Neural cell (in vitro differentiated cells): ENCODE results near the gene TGM4. TPM values are rescaled to one million over a fixed set of nuclear protein-coding genes. Genes with fewer than 3 reads are reported as not detected.

Source experiments
- H2AFZ ChIP-seq: fragments of 200-600, 300-800 bp; sonication (generic), shearing (Covaris generic); 2 replicates; pipeline ENCODE4 v1.6.0; 2014; ENCODE audit warnings: low read depth, mild to moderate bottlenecking, antibody characterized with exemption, low read length, moderate library complexity
- H3F3A ChIP-seq: fragments of 200-600 bp; shearing (Covaris generic); 2 replicates; pipeline ENCODE4 v1.6.1; 2016; ENCODE audit warnings: mild to moderate bottlenecking, moderate library complexity, mixed read lengths, antibody characterized with exemption, low read length; ENCODE audit not compliant: insufficient read depth, poor library complexity, severe bottlenecking
- H3K27ac ChIP-seq: fragments of 200-600, 300-800 bp; sonication (generic), shearing (Covaris generic); 2 replicates; pipeline ENCODE4 v1.5.1; 2014; ENCODE audit warnings: mild to moderate bottlenecking, low read length, moderate library complexity
- H3K27me3 ChIP-seq: fragments of 300-800, 200-600 bp; sonication (generic), shearing (Covaris generic); 2 replicates; pipeline ENCODE4 v1.6.0; 2014; ENCODE audit warnings: mild to moderate bottlenecking, low read depth, low read length, moderate library complexity; ENCODE audit not compliant: insufficient read depth
- H3K36me3 ChIP-seq: fragments of 300-800, 200-600 bp; sonication (generic), shearing (Covaris generic); 2 replicates; pipeline ENCODE4 v1.5.1; 2014; ENCODE audit warnings: mild to moderate bottlenecking, antibody characterized with exemption, low read length, moderate library complexity; ENCODE audit not compliant: insufficient read depth
- H3K4me2 ChIP-seq: fragments of 300-800, 200-600 bp; sonication (generic), shearing (Covaris generic); 2 replicates; pipeline ENCODE4 v1.6.0; 2014; ENCODE audit warnings: mild to moderate bottlenecking, low read length
- H3K4me3 ChIP-seq: fragments of 300-800, 200-600 bp; sonication (generic), shearing (Covaris generic); 2 replicates; pipeline ENCODE4 v1.5.1; 2014; ENCODE audit warnings: mild to moderate bottlenecking, low read length, moderate library complexity
- H3K79me2 ChIP-seq: fragments of 200-600 bp; shearing (Covaris generic); replicated peaks from 2 replicates; pipeline ENCODE4 v1.6.0; 2014; ENCODE audit warnings: mild to moderate bottlenecking, low read length, moderate library complexity; ENCODE audit not compliant: insufficient read depth
- H3K9ac ChIP-seq: fragments of 300-800, 200-600 bp; sonication (generic), shearing (Covaris generic); 2 replicates; pipeline ENCODE4 v1.6.1; 2016; ENCODE audit warnings: mild to moderate bottlenecking, low read length, mixed read lengths
- H3K9me2 ChIP-seq: fragments of 200-600 bp; shearing (Covaris generic); 2 replicates; pipeline ENCODE4 v1.6.1; 2016; ENCODE audit warnings: mild to moderate bottlenecking, low read length, mixed read lengths; ENCODE audit not compliant: insufficient read depth
- H3K9me3 ChIP-seq: fragments of 200-600, 300-800 bp; sonication (generic), shearing (Covaris generic); 2 replicates; pipeline ENCODE4 v1.6.1; 2016; ENCODE audit warnings: mild to moderate bottlenecking, mixed run types, low read length, moderate library complexity, mixed read lengths
- H4K20me1 ChIP-seq: fragments of 200-600 bp; shearing (Covaris generic); 2 replicates; pipeline ENCODE4 v1.6.1; 2016; ENCODE audit warnings: mild to moderate bottlenecking, mixed run types; ENCODE audit not compliant: insufficient read depth
- EP300 ChIP-seq: fragments of 450-650 bp; conservative IDR thresholded peaks from 2 replicates; pipeline ENCODE4 v1.6.1; 2014; ENCODE audit warnings: antibody characterized with exemption, mild to moderate bottlenecking, moderate library complexity; ENCODE audit not compliant: poor library complexity, severe bottlenecking
- EZH2 ChIP-seq: fragments of 200-600, 300-800 bp; shearing (Covaris generic), sonication (generic); IDR thresholded peaks from 2 replicates; pipeline ENCODE4 v1.6.1; 2014; ENCODE audit warnings: antibody characterized with exemption, low read length, borderline replicate concordance, mild to moderate bottlenecking; ENCODE audit not compliant: insufficient read depth, poor library complexity, severe bottlenecking
- MXI1 ChIP-seq: fragments of 450-650 bp; conservative IDR thresholded peaks from 2 replicates; pipeline ENCODE4 v1.6.1; 2014; ENCODE audit warnings: antibody characterized with exemption, mild to moderate bottlenecking; ENCODE audit not compliant: poor library complexity, severe bottlenecking
- POLR2AphosphoS5 ChIP-seq: IDR thresholded peaks from 2 replicates; pipeline ENCODE4 v1.6.1; 2012
- RAD21 ChIP-seq: fragments of 450-650 bp; conservative IDR thresholded peaks from 2 replicates; pipeline ENCODE4 v1.6.1; 2014; ENCODE audit warnings: antibody characterized with exemption, mild to moderate bottlenecking, moderate library complexity
- REST ChIP-seq: IDR thresholded peaks from 2 replicates; pipeline ENCODE4 v1.6.1; 2012; ENCODE audit warnings: borderline replicate concordance
- SMC3 ChIP-seq: fragments of 450-650 bp; conservative IDR thresholded peaks from 2 replicates; pipeline ENCODE4 v1.6.1; 2014; ENCODE audit warnings: antibody characterized with exemption, mild to moderate bottlenecking, moderate library complexity; ENCODE audit not compliant: poor library complexity
- TAF1 ChIP-seq: IDR thresholded peaks from 2 replicates; pipeline ENCODE4 v1.6.1; 2012; ENCODE audit warnings: low read depth
- polyA minus RNA-seq: library from RNA; depleted of rRNA, polyadenylated mRNA; stranded (reverse); fragments of >200 nt; gene quantifications from 2 replicates; pipeline ENCODE4 v1.2.3, GENCODE V29; 2014
- polyA plus RNA-seq: library from polyadenylated mRNA; depleted of rRNA; stranded (reverse); fragments of >200 nt; gene quantifications from 2 replicates; pipeline ENCODE4 v1.2.3, GENCODE V29; 2014
- TF ChIP-seq, protein P1 (sequence below): fragments of 450-650 bp; IDR thresholded peaks from 2 replicates; pipeline ENCODE4 v1.5.1; 2014; ENCODE audit warnings: antibody characterized with exemption, mild to moderate bottlenecking, moderate library complexity; ENCODE audit not compliant: poor library complexity, severe bottlenecking

The TGM4 gene
- polyA plus RNA-seq: not detected in 2 replicates
- not detected in 2 replicates for polyA minus RNA-seq

- Histone ChIP-seq H3K9me2 (no peaks in the 10 kb centered on the region), H3K9me3 (no peaks in the 10 kb centered on the region), H4K20me1 (no peaks in the 10 kb centered on the region), H3K79me2 (no peaks in the 10 kb centered on the region), H2AFZ (no peak within 1 kb of the TSS), H3K9ac (no peak within 1 kb of the TSS), H3K4me2 (no peak within 1 kb of the TSS), H3K27ac (no peak within 1 kb of the TSS), H3K27me3 (no peaks in the 10 kb centered on the region), H3K4me3 (no peak within 1 kb of the TSS), H3F3A (no peaks in the 10 kb centered on the region), H3K36me3 (no peaks in the 10 kb centered on the region)
- TF ChIP-seq RAD21 (no peak), POLR2AphosphoS5 (no peak), REST (no peak), TAF1 (no peak), MXI1 (no peak)
Measured at GRCh38 chr3:44874308-44874707, at the start of gene TGM4. TGM4 (plus strand) TSS chr3:44874608; CDS start chr3:44874679, 71 bp downstream.

DNA sequence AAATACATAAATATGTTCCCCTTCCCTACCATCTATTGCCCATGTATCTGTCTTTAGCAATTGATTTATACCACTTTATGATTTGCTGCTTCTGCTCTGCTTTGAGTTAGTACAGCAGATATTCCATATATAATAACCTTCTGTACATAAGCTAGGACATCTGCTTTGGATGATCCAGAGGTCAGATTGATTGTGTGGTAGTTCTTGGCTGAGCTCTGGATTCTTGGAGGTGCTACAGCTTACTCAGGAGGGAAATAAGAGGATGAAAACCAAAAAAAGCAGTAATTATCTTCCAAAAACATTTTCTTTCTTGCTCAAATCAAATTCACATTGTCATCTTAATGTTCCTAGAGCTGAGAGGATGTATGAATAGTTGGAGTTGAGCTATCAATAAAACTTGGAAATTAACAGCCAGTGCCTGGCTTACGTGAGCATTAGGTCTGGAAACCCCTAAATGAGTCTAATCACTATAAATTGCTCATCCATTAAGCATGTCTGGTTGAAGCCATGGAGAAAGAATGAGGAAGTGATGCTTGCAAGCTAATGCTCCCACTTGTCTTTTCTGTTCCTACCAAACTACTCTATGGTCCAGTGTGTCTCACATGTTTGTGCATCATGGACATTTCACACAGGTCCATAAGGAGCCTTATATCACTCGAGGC, 49.0 kb upstream of the TGM4 start:
- H3K9me2 ChIP-seq: no peaks in the 10 kb centered on the region
- H3K79me2 ChIP-seq: no peaks in the 10 kb centered on the region
- no peak overlapping the region for H3K4me3 ChIP-seq
- no peaks in the 10 kb centered on the region for H4K20me1 ChIP-seq
- H3K27ac ChIP-seq: no peak overlapping the region
- H3K9ac ChIP-seq: no peak overlapping the region
- H2AFZ ChIP-seq: no peak overlapping the region
- no peak overlapping the region for H3K4me2 ChIP-seq
- H3K36me3 ChIP-seq: no peaks in the 10 kb centered on the region
- H3F3A ChIP-seq: no peaks in the 10 kb centered on the region
- H3K27me3 ChIP-seq: no peaks in the 10 kb centered on the region
- no peak for TF ChIP-seq SMC3
- no peak for TF ChIP-seq EP300
- no peak for TF ChIP-seq REST
- TF ChIP-seq POLR2AphosphoS5: no peak
- TF ChIP-seq EZH2: no peak
- TF ChIP-seq, protein P1, sequence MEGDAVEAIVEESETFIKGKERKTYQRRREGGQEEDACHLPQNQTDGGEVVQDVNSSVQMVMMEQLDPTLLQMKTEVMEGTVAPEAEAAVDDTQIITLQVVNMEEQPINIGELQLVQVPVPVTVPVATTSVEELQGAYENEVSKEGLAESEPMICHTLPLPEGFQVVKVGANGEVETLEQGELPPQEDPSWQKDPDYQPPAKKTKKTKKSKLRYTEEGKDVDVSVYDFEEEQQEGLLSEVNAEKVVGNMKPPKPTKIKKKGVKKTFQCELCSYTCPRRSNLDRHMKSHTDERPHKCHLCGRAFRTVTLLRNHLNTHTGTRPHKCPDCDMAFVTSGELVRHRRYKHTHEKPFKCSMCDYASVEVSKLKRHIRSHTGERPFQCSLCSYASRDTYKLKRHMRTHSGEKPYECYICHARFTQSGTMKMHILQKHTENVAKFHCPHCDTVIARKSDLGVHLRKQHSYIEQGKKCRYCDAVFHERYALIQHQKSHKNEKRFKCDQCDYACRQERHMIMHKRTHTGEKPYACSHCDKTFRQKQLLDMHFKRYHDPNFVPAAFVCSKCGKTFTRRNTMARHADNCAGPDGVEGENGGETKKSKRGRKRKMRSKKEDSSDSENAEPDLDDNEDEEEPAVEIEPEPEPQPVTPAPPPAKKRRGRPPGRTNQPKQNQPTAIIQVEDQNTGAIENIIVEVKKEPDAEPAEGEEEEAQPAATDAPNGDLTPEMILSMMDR: no peak
- TF ChIP-seq TAF1: no peak
- TF ChIP-seq MXI1: no peak
- TF ChIP-seq RAD21: no peak
- no peaks in the 10 kb centered on the region for H3K9me3 ChIP-seq
